ENCODE measurements around the gene RBBP9.

- TF ChIP-seq CTCF (IDR thresholded peaks at IDR 0.05 in 8 of 11, conservative IDR thresholded peaks at IDR 0.05 in 3 of 11), result no peak
- no peak for TF ChIP-seq POLR2A (IDR thresholded peaks at IDR 0.05)
- TF ChIP-seq POLR2AphosphoS5 (IDR thresholded peaks at IDR 0.05), result no peak
Measured at GRCh38 chr20:18545566-18545965, 48.5 kb upstream of the RBBP9 start.
